GM10847 (cell line): Measurements from ENCODE around the gene TRRAP.

Experiments used
- POLR2A ChIP-seq: IDR thresholded peaks from 2 replicates; pipeline ENCODE4 v1.6.1; 2011; ENCODE audit not compliant: insufficient read length; ENCODE audit errors: extremely low read depth

TRRAP gene

GRCh38 chr7:98862203-98862602 lies 16.1 kb upstream of the TRRAP start:
- TF ChIP-seq POLR2A, result no peak

DNA sequence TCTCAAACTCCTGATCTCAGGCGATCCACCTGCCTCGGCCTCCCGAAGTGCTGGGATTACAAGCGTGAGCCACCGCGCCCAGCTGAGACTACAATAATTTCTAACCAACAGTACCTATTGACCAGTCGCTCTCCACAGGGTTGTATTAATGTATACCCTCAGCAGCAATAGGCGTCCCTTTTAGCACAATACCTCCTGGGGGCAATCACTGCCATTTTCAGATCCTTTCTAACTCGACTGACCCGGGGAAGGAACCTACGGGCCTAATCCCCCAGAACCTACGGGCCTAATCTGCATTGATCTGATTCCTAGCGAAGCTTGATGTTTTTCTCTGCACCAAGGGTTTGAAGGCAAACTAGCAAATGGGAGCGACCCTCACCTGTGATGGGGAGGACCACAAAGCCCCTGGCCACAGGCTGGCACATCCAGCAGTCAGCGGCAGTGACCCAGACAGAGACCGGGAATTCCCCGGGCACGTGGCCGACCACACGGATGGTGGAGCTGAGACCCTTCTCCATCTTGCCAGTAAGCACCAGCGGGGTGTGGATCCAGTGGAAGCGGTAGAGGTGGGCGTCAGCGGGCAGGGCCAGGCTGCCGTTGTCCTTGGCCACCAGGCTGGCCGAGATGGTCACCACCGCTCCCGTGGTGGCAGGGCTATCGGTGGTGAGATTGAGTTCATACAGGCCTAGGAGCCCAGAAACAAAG lies 15.5 kb upstream of the TRRAP start:
- no peak for TF ChIP-seq POLR2A

GRCh38 chr7:98863601-98864000 lies 14.7 kb upstream of the TRRAP start:
- TF ChIP-seq POLR2A, result no peak

DNA sequence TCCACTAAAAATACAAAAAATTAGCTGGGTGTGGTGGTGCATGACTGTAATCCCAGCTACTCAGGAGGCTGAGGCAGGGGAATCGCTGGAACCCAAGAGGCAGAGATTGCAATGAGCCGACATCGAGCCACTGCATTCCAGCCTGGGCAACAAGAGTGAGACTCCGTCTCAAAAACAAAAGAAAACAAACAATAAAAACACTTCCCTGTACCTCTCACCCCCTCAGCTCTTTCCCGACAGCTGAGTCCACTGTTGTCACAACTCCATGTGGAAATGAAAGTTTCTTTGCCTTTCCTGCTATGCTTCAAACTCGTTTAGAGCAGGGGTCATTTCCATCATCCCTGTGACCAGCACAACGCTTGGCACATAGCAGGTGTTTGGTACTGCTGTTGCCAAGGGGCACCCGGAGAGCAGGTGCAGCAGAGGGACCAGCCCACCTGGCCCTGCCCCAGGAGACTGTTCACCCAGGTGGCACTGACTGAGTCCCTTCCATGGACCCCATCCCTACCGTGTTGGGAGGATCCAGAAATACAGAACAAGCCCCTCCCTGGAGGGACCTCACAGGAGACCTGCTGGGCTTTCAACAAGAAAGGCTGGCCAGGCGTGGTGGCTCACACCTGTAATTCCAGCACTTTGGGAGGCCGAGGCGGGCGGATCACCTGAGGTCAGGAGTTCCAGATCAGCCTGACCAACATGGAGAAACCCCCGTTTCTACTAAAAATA lies 13.4 kb upstream of the TRRAP start:
- no peak for TF ChIP-seq POLR2A

GRCh38 chr7:98866351-98866750 lies 12.0 kb upstream of the TRRAP start:
- no peak for TF ChIP-seq POLR2A

GRCh38 chr7:98866765-98867164 lies 11.6 kb upstream of the TRRAP start:
- TF ChIP-seq POLR2A, result no peak

- TF ChIP-seq POLR2A, result no peak
Measured at GRCh38 chr7:98868450-98868849, 9.9 kb upstream of the TRRAP start.

- no peak for TF ChIP-seq POLR2A
Measured at GRCh38 chr7:98869027-98869596, 9.2 kb upstream of the TRRAP start.

DNA sequence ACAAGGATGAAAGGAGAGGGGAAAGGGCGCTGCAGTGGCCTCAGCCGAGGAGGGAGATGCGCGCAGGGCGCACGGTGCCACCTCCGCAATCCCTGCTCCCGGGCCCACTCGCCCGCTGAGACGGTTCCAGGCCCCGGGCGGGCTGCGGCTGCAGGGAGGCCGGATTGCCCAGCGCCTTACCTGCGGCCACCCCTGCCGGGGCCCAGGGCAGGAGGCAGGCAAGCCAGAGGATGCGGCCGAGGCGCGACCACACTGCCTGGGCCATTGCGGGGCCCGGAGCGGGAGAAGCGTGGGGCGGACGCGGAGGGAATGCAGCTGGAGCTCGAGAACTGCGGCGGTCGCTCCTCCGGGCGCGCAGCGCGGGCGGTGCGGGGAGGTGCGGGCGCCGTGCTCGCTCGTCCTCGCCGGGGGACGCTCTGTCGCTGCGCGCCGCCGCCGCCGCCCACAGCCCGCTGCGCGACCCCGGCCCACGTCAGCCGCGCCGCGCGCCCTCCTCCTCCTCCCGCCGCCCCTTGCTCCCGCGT lies 8.7 kb upstream of the TRRAP start, which contains the start of gene TMEM130:
Gene TMEM130, minus strand, starts transcription at position 418 of the 524 bp plus-strand sequence. Its CDS starts 153 bp downstream, at position 265.
- no peak for TF ChIP-seq POLR2A

DNA sequence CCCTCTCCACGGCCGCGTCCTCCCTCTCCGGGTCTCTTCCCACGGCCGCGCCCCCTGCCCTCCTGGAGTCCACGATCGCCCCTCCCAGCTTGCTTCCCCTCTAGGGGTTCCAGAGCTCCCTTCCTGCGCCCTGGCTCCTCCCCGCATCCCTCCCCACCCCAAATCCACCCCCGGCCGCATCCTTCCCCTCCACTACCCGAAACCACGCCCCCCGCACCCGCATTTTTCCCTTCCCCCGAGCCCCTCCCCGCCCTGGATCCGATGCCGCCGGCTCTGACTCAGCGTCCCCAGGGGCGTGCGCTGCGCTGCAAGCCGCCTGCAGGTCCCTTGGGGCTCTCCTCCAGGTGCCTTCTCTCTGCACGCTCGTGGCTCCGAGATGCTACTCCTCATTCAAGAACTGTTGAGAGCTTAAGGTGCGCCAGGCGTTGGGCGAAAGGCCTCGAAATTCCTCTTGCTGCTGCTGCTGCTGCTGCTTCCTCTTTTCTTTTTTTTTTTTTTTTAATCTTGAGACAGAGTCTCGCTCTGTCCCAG lies 8.1 kb upstream of the TRRAP start:
- TF ChIP-seq POLR2A, result no peak

GRCh38 chr7:98870807-98871491 lies 7.4 kb upstream of the TRRAP start:
- TF ChIP-seq POLR2A, result no peak

DNA sequence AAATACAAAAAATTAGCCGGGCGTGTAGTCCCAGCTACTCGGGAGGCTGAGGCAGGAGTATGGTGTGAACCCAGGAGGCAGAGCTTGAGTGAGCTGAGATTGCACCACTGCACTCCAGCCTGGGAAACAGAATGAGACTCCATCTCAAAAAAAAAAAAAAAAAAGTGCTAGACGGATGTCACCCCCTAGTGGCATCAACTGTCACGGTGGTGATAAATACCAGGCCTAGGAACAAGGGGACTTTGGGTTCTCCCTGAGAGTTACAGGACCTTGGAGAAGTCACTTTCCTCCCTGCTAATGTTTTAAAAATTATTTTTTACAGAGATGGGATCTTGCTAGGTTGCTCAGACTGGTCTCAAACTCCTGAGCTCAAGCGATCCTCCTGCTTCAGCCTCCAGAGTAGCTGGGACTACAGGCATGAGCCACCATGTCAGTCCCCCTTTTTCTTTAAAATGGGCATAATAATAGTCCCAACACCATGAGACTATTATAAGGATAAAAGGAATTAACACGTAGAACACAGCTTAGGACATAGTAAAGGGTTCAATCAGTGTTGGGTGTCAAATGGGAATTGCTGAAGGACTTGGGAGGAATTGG lies 5.9 kb upstream of the TRRAP start:
- TF ChIP-seq POLR2A, result no peak

DNA sequence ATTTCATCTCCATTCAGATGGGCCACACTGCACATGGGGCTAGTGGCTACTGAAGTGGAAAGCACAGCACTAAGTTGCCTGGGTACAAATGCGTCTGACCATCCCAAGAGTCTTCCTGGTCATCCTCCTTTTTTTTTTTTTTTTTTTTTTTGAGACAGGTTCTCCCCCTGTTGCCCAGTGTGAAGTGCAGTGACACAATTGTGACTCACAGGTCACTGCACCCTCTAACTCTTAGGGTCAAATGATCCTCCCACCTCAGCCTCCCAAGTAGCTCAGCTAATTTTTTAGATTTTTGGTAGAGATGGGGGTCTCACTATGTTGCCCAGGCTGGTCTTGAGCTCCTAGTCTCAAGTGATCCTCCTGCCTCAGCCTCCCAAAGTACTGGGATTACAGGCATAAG lies 3.4 kb upstream of the TRRAP start:
- no peak for TF ChIP-seq POLR2A

DNA sequence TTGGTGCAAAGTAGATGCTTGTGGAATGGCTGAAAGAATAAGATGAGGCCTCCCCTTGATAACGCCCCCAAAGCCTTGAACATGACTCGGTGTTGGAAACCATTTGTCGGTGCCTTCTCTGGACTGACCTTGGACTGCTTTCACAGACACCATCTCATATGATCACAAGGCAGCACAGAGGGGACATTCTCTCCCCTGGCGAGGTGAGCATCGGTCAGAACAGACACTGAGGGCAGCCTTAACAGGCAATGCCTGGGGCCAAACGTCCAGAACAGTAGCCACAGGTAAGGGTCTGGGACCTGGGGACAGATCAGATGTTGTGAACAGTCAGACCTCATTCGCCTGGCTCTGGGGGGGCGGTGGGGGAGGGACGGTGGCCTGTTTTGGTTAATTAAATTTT lies 2.8 kb upstream of the TRRAP start:
- no peak for TF ChIP-seq POLR2A

DNA sequence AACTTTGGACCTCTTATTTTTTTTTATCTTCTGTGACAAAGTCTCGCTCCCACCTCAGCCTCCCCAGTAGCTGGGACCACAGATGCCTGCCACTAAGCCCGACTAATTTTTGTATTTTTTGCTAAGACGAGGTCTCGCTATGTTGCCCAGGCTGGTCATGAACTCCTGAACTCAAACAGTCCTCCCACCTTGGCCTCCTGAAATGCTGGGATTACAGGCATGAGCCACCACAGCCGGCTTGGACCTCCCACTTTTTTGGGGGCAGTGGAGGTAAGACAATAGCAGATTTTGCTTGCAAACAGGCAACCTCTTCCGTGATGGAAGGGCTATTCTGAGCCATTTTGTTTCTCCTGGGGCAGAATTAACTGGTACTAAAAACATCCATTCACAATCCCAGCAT lies 1.2 kb upstream of the TRRAP start:
- no peak for TF ChIP-seq POLR2A
